ENCODE data around the gene ZNF414.

Gene ZNF414

GRCh38 chr19:8461891-8462290 lies 52.1 kb downstream of the ZNF414 start:
- DNase-seq = no peak

- no peak for DNase-seq
Measured at GRCh38 chr19:8461376-8461775, 52.6 kb downstream of the ZNF414 start.

DNA sequence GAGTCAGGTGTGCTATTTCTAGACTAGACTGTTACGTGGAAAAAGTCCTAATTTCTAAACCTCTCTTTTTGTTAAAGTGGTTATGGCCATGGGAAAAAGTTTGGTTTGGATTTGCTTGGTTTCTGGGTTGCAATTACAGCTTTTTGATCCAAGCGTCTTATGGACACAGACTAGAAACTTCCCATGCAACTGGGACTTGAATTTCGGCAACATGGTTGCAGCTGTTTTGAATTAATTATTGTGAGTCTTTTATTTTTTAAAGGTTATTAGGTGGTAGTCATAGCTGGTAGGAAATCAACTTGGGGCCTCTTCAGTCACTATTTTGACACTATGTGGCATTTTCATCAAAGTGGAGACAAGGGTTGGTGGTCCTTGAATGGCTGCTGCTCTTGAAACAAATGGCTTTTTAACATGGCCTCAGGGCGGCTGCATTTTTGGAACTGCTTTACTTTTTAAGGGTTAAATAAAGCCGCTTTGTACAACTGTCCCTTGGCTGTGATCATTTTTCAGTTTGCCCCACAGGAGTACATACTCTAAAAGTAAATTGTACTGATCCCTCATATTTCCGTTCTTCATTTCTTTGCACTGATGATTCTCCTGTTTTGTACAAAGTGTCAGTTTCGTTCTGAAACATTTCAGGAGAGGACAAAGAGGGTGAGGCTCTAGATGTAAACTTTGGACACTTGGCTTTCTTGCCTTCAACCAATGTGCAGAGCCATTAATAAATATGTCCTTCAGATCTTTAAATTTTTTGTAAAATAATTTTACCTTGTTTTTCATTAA lies 53.3 kb downstream of the ZNF414 start:
- DNase-seq = no peak
